ENCODE measurements around the gene PROC. TPM values are rescaled to one million over a fixed set of nuclear protein-coding genes. Genes with fewer than 3 reads are reported as not detected.

The PROC gene
- not detected for total RNA-seq

- H3K9me3 Mint-ChIP-seq (ENCODE audit: insufficient read depth) = no peaks in the 10 kb centered on the region
- ChIA-PET POLR2A (interaction anchor here (2.2 kb wide), 1 partner anchor 30 kb away, joined by 7 read pairs; no protein-coding TSS in a partner anchor), CTCF (interaction anchor here (1.3 kb wide), 1 partner anchor 8 kb away, joined by 4 read pairs; no protein-coding TSS in a partner anchor)
- peaks cover 20% of the 10 kb centered on the region for H3K4me1 Mint-ChIP-seq (ENCODE audit: low read depth)
- H3K27ac Mint-ChIP-seq = no peak within 1 kb of the TSS
- ATAC-seq (no peak), DNase-seq (no peak)
- H3K4me3 Mint-ChIP-seq = no peak within 1 kb of the TSS
- H3K36me3 Mint-ChIP-seq (ENCODE audit: low read depth) = no peaks in the 10 kb centered on the region
- peaks cover 32% of the 10 kb centered on the region for H3K27me3 Mint-ChIP-seq (ENCODE audit: low read depth)
Observed at GRCh38 chr2:127418300-127419111, at the start of gene PROC. TSS of gene PROC (plus strand) at chr2:127418427. CDS start at chr2:127419943, 1,516 bp downstream.

GRCh38 chr2:127370010-127370409 is 48.2 kb upstream of the PROC start:
- ChIA-PET CTCF (interaction anchor here (1.5 kb wide), 1 partner anchor 20 kb away, joined by 3 read pairs; no protein-coding TSS in a partner anchor), POLR2A (no interaction called here)
- Mint-ChIP-seq H3K27me3 (ENCODE audit: low read depth) (no peaks in the 10 kb centered on the region), H3K4me3 (no peak overlapping the region), H3K27ac (no peak overlapping the region), H3K36me3 (ENCODE audit: low read depth) (peaks cover 35% of the 10 kb centered on the region), H3K4me1 (ENCODE audit: low read depth) (peaks cover 13% of the 10 kb centered on the region), H3K9me3 (ENCODE audit: insufficient read depth) (peaks cover 21% of the 10 kb centered on the region)
- DNase-seq = no peak
- no peak for ATAC-seq

GRCh38 chr2:127371037-127371436 is 47.2 kb upstream of the PROC start:
- POLR2A ChIA-PET = no interaction called here

GRCh38 chr2:127373362-127374083 is 44.7 kb upstream of the PROC start:
- H3K4me3 Mint-ChIP-seq = no peak overlapping the region
- H3K9me3 Mint-ChIP-seq (ENCODE audit: insufficient read depth) = peaks cover 34% of the 10 kb centered on the region
- H3K36me3 Mint-ChIP-seq (ENCODE audit: low read depth) = peaks cover 49% of the 10 kb centered on the region
- no peak for DNase-seq
- H3K27ac Mint-ChIP-seq = no peak overlapping the region
- peaks cover 8% of the 10 kb centered on the region for H3K4me1 Mint-ChIP-seq (ENCODE audit: low read depth)
- POLR2A ChIA-PET = interaction anchor here (1.1 kb wide), 1 partner anchor 15 kb away, joined by 3 read pairs; no protein-coding TSS in a partner anchor
- H3K27me3 Mint-ChIP-seq (ENCODE audit: low read depth) = no peaks in the 10 kb centered on the region
- ATAC-seq = no peak
- CTCF ChIA-PET = interaction anchor here (1.2 kb wide), 1 partner anchor 12 kb away, joined by 3 read pairs; no protein-coding TSS in a partner anchor

More at GRCh38 chr2:127371037-127371436, 47.2 kb upstream of the PROC start:
- no peak for ATAC-seq
- H3K27ac Mint-ChIP-seq = no peak overlapping the region
- peaks cover 41% of the 10 kb centered on the region for H3K36me3 Mint-ChIP-seq (ENCODE audit: low read depth)
- no peaks in the 10 kb centered on the region for H3K27me3 Mint-ChIP-seq (ENCODE audit: low read depth)
- no peak for DNase-seq
- H3K4me1 Mint-ChIP-seq (ENCODE audit: low read depth) = peaks cover 3% of the 10 kb centered on the region
- H3K4me3 Mint-ChIP-seq = no peak overlapping the region
- peaks cover 21% of the 10 kb centered on the region for H3K9me3 Mint-ChIP-seq (ENCODE audit: insufficient read depth)
- CTCF ChIA-PET = no interaction called here

- Mint-ChIP-seq H3K4me1 (ENCODE audit: low read depth) (peaks cover 12% of the 10 kb centered on the region), H3K9me3 (ENCODE audit: insufficient read depth) (peaks cover 25% of the 10 kb centered on the region)
- CTCF ChIA-PET = no interaction called here
Observed at GRCh38 chr2:127376257-127376656, 42.0 kb upstream of the PROC start.

GRCh38 chr2:127377262-127377661 is 41.0 kb upstream of the PROC start:
- Mint-ChIP-seq H3K27me3 (ENCODE audit: low read depth) (no peaks in the 10 kb centered on the region), H3K27ac (no peak overlapping the region), H3K9me3 (ENCODE audit: insufficient read depth) (peaks cover 25% of the 10 kb centered on the region), H3K4me1 (ENCODE audit: low read depth) (peaks cover 16% of the 10 kb centered on the region), H3K4me3 (no peak overlapping the region), H3K36me3 (ENCODE audit: low read depth) (peaks cover 25% of the 10 kb centered on the region)
- ChIA-PET POLR2A (interaction anchor here (0.6 to 1.1 kb wide), 2 partner anchors 11 to 30 kb away, joined by 3 to 4 read pairs; no protein-coding TSS in a partner anchor), CTCF (interaction anchor here (1.1 kb wide), 1 partner anchor 39 kb away, joined by 3 read pairs; no protein-coding TSS in a partner anchor)
- no peak for ATAC-seq
- DNase-seq = no peak

More at GRCh38 chr2:127376257-127376656, 42.0 kb upstream of the PROC start:
- no peaks in the 10 kb centered on the region for H3K27me3 Mint-ChIP-seq (ENCODE audit: low read depth)
- no peak overlapping the region for H3K4me3 Mint-ChIP-seq
- DNase-seq (no peak), ATAC-seq (no peak)
- H3K36me3 Mint-ChIP-seq (ENCODE audit: low read depth) = peaks cover 32% of the 10 kb centered on the region
- POLR2A ChIA-PET = interaction anchor here (0.8 to 1.4 kb wide), 2 partner anchors 38 to 82 kb away, joined by 3 to 4 read pairs; partner anchors contain the start of gene ERCC3
- no peak overlapping the region for H3K27ac Mint-ChIP-seq

GRCh38 chr2:127378720-127379119 is 39.5 kb upstream of the PROC start:
- Mint-ChIP-seq H3K27me3 (ENCODE audit: low read depth) (no peaks in the 10 kb centered on the region), H3K27ac (no peak overlapping the region), H3K9me3 (ENCODE audit: insufficient read depth) (peaks cover 19% of the 10 kb centered on the region), H3K36me3 (ENCODE audit: low read depth) (peaks cover 27% of the 10 kb centered on the region), H3K4me3 (no peak overlapping the region), H3K4me1 (ENCODE audit: low read depth) (peaks cover 26% of the 10 kb centered on the region)
- POLR2A ChIA-PET = interaction anchor here (1.9 kb wide), 1 partner anchor 10 kb away, joined by 5 read pairs; no protein-coding TSS in a partner anchor
- ATAC-seq (no peak), DNase-seq (no peak)
- CTCF ChIA-PET = interaction anchor here (0.8 to 1.1 kb wide), 3 partner anchors 37 to 101 kb away, joined by 3 read pairs; no protein-coding TSS in a partner anchor

GRCh38 chr2:127379712-127380355 is 38.4 kb upstream of the PROC start:
- peaks cover 13% of the 10 kb centered on the region for H3K9me3 Mint-ChIP-seq (ENCODE audit: insufficient read depth)
- peaks cover 33% of the 10 kb centered on the region for H3K4me1 Mint-ChIP-seq (ENCODE audit: low read depth)
- H3K27ac Mint-ChIP-seq = no peak overlapping the region
- CTCF ChIA-PET = interaction anchor here (0.9 to 1.0 kb wide), 2 partner anchors 99 to 330 kb away, joined by 3 read pairs; no protein-coding TSS in a partner anchor
- ATAC-seq (no peak), DNase-seq (no peak)
- POLR2A ChIA-PET = interaction anchor here (1.9 kb wide), 1 partner anchor 9 kb away, joined by 5 read pairs; no protein-coding TSS in a partner anchor
- no peak overlapping the region for H3K4me3 Mint-ChIP-seq
- peaks cover 25% of the 10 kb centered on the region for H3K36me3 Mint-ChIP-seq (ENCODE audit: low read depth)
- H3K27me3 Mint-ChIP-seq (ENCODE audit: low read depth) = no peaks in the 10 kb centered on the region

- POLR2A ChIA-PET = interaction anchor here (1.0 kb wide), 1 partner anchor 88 kb away, joined by 3 read pairs; the partner anchor contains the start of gene ERCC3
- H3K4me3 Mint-ChIP-seq = no peak overlapping the region
- DNase-seq = no peak
- H3K27ac Mint-ChIP-seq = no peak overlapping the region
- CTCF ChIA-PET = interaction anchor here (0.6 to 1.8 kb wide), 2 partner anchors 34 to 280 kb away, joined by 3 to 4 read pairs; no protein-coding TSS in a partner anchor
- ATAC-seq = no peak
- peaks cover 51% of the 10 kb centered on the region for H3K4me1 Mint-ChIP-seq (ENCODE audit: low read depth)
- H3K27me3 Mint-ChIP-seq (ENCODE audit: low read depth) = no peaks in the 10 kb centered on the region
- peaks cover 19% of the 10 kb centered on the region for H3K36me3 Mint-ChIP-seq (ENCODE audit: low read depth)
- peaks cover 10% of the 10 kb centered on the region for H3K9me3 Mint-ChIP-seq (ENCODE audit: insufficient read depth)
Observed at GRCh38 chr2:127381762-127382161, 36.5 kb upstream of the PROC start.

GRCh38 chr2:127382831-127383230 is 35.4 kb upstream of the PROC start:
- no peak overlapping the region for H3K27ac Mint-ChIP-seq
- H3K4me3 Mint-ChIP-seq = no peak overlapping the region
- no peak for ATAC-seq
- ChIA-PET CTCF (no interaction called here), POLR2A (no interaction called here)
- DNase-seq = no peak
- H3K27me3 Mint-ChIP-seq (ENCODE audit: low read depth) = no peaks in the 10 kb centered on the region
- peaks cover 16% of the 10 kb centered on the region for H3K36me3 Mint-ChIP-seq (ENCODE audit: low read depth)
- H3K9me3 Mint-ChIP-seq (ENCODE audit: insufficient read depth) = peaks cover 2% of the 10 kb centered on the region
- peaks cover 50% of the 10 kb centered on the region for H3K4me1 Mint-ChIP-seq (ENCODE audit: low read depth)

GRCh38 chr2:127384529-127384928 is 33.7 kb upstream of the PROC start:
- Mint-ChIP-seq H3K4me3 (no peak overlapping the region), H3K36me3 (ENCODE audit: low read depth) (peaks cover 14% of the 10 kb centered on the region), H3K9me3 (ENCODE audit: insufficient read depth) (no peaks in the 10 kb centered on the region), H3K27me3 (ENCODE audit: low read depth) (no peaks in the 10 kb centered on the region), H3K4me1 (ENCODE audit: low read depth) (peaks cover 60% of the 10 kb centered on the region), H3K27ac (no peak overlapping the region)
- CTCF ChIA-PET = no interaction called here
- ATAC-seq = no peak
- no peak for DNase-seq
- POLR2A ChIA-PET = no interaction called here

Measured in activated CD8-positive, alpha-beta T cell treated with anti-CD3 and anti-CD28 coated beads, Interleukin-2, amount 10 ng/mL, durations not matched to agents 7 days and 5 days (primary cell).